GM21786 (cell line): ENCODE data around the gene RCBTB1.
A peak's percentile ranks its signal among the peaks of the same experiment; 100 is the strongest.
"Not testable (repeated sequence)": the region's sequence is repeated elsewhere in the genome, so short reads cannot be mapped to it uniquely, and the experiment has no call there.

Experiments
- ATAC-seq: cut with Tn5 transposase; IDR thresholded peaks from one replicate; pipeline ENCODE4 v1.9.1; 2021; ENCODE audit not compliant: unreplicated experiment

RCBTB1 gene

GRCh38 chr13:49606747-49607648, 21.6 kb upstream of the RCBTB1 start:
- peak; percentile 94 for ATAC-seq

- ATAC-seq = no peak
These were observed 19.2 kb upstream of the RCBTB1 start for GRCh38 chr13:49604570-49604969.

- not testable (repeated sequence) for ATAC-seq
These were observed 17.3 kb upstream of the RCBTB1 start for GRCh38 chr13:49602615-49603014.

GRCh38 chr13:49602005-49602404, 16.6 kb upstream of the RCBTB1 start:
- no peak for ATAC-seq

- ATAC-seq = no peak
These were observed 11.8 kb upstream of the RCBTB1 start for GRCh38 chr13:49597043-49597641.

GRCh38 chr13:49596221-49596620, 10.9 kb upstream of the RCBTB1 start:
- ATAC-seq = no peak

- ATAC-seq = no peak
These were observed 9.2 kb upstream of the RCBTB1 start for GRCh38 chr13:49594576-49594975.

- ATAC-seq = not testable (repeated sequence)
These were observed 8.5 kb upstream of the RCBTB1 start for GRCh38 chr13:49593876-49594275.

GRCh38 chr13:49590714-49591113, 5.4 kb upstream of the RCBTB1 start:
- ATAC-seq = not testable (repeated sequence)

GRCh38 chr13:49587311-49587847, 2.0 kb upstream of the RCBTB1 start:
- ATAC-seq = no peak

GRCh38 chr13:49586717-49587116, 1.4 kb upstream of the RCBTB1 start:
- no peak for ATAC-seq

GRCh38 chr13:49584771-49585182, 581 bp downstream of the RCBTB1 start:
- ATAC-seq = peak; percentile 12

- ATAC-seq = no peak
These were observed 4.2 kb downstream of the RCBTB1 start for GRCh38 chr13:49580980-49581680.

- ATAC-seq = no peak
These were observed 5.9 kb downstream of the RCBTB1 start for GRCh38 chr13:49579501-49579900.

- ATAC-seq = peak; percentile 59
These were observed 13.8 kb downstream of the RCBTB1 start for GRCh38 chr13:49571299-49572240.

GRCh38 chr13:49569993-49570689, 15.2 kb downstream of the RCBTB1 start:
- ATAC-seq = no peak

GRCh38 chr13:49567491-49567890, 17.9 kb downstream of the RCBTB1 start:
- ATAC-seq = no peak

- ATAC-seq = no peak
These were observed 18.9 kb downstream of the RCBTB1 start for GRCh38 chr13:49566461-49566860.

GRCh38 chr13:49565461-49565860, 19.9 kb downstream of the RCBTB1 start:
- not testable (repeated sequence) for ATAC-seq

- ATAC-seq = no peak
These were observed 21.8 kb downstream of the RCBTB1 start for GRCh38 chr13:49563516-49563915.
